ENCODE results near the gene C9orf50.
"Not testable (repeated sequence)": the region's sequence is repeated elsewhere in the genome, so short reads cannot be mapped to it uniquely, and the experiment has no call there.

C9orf50 gene

GRCh38 chr9:129641750-129642585, 21.1 kb upstream of the C9orf50 start, which contains the start of gene ASB6:
Gene ASB6, minus strand, starts transcription at chr9:129642151. Its CDS starts 152 bp downstream, at chr9:129641999.
- DNase-seq (ENCODE audit: insufficient read length, low spot score) (peak; percentile 100), FAIRE-seq (peak; percentile 100)
- TF ChIP-seq PAX5 (IDR thresholded peaks at IDR 0.05; ENCODE audit: insufficient read depth, low read length, severe bottlenecking) (peak; percentile 43), TAF1 (IDR thresholded peaks at IDR 0.05; ENCODE audit: low read depth, low read length) (0 out of 2 replicates have a peak, but pooled peaks have one; percentile 51), POLR2AphosphoS5 (IDR thresholded peaks at IDR 0.05; ENCODE audit: low read depth, low read length) (peak; percentile 60; the same call in 1 of the 2 replicates), POLR2A (IDR thresholded peaks at IDR 0.05; ENCODE audit: low read depth, low read length) (peak; percentile 57; the same call in 1 of the 2 replicates), SPI1 (IDR thresholded peaks at IDR 0.05; ENCODE audit: low read depth, low read length) (no peak), POU2F2 (IDR thresholded peaks at IDR 0.05; ENCODE audit: low read depth, low read length) (peak; percentile 38; the same call in 1 of the 2 replicates)

GRCh38 chr9:129640871-129641749, 20.2 kb upstream of the C9orf50 start:
- TF ChIP-seq POLR2AphosphoS5 (IDR thresholded peaks at IDR 0.05; ENCODE audit: low read depth, low read length) (no peak), POLR2A (IDR thresholded peaks at IDR 0.05; ENCODE audit: low read depth, low read length) (no peak), TAF1 (IDR thresholded peaks at IDR 0.05; ENCODE audit: low read depth, low read length) (no peak), PAX5 (IDR thresholded peaks at IDR 0.05; ENCODE audit: insufficient read depth, low read length, severe bottlenecking) (no peak), POU2F2 (IDR thresholded peaks at IDR 0.05; ENCODE audit: low read depth, low read length) (no peak), SPI1 (IDR thresholded peaks at IDR 0.05; ENCODE audit: low read depth, low read length) (no peak)
- DNase-seq (ENCODE audit: insufficient read length, low spot score) (peak; percentile 58), FAIRE-seq (peak; percentile 70)

GRCh38 chr9:129640086-129640870, 19.4 kb upstream of the C9orf50 start:
- DNase-seq (ENCODE audit: insufficient read length, low spot score) = no peak
- TF ChIP-seq PAX5 (IDR thresholded peaks at IDR 0.05; ENCODE audit: insufficient read depth, low read length, severe bottlenecking) = no peak
- no peak for TF ChIP-seq POLR2AphosphoS5 (IDR thresholded peaks at IDR 0.05; ENCODE audit: low read depth, low read length)
- no peak for TF ChIP-seq TAF1 (IDR thresholded peaks at IDR 0.05; ENCODE audit: low read depth, low read length)
- no peak for TF ChIP-seq POLR2A (IDR thresholded peaks at IDR 0.05; ENCODE audit: low read depth, low read length)
- no peak for TF ChIP-seq SPI1 (IDR thresholded peaks at IDR 0.05; ENCODE audit: low read depth, low read length)
- TF ChIP-seq POU2F2 (IDR thresholded peaks at IDR 0.05; ENCODE audit: low read depth, low read length) = no peak
- FAIRE-seq = no peak

GRCh38 chr9:129639756-129640085, 18.8 kb upstream of the C9orf50 start:
- FAIRE-seq (no peak), DNase-seq (ENCODE audit: insufficient read length, low spot score) (no peak)
- TF ChIP-seq SPI1 (IDR thresholded peaks at IDR 0.05; ENCODE audit: low read depth, low read length) = no peak
- TF ChIP-seq POLR2A (IDR thresholded peaks at IDR 0.05; ENCODE audit: low read depth, low read length) = no peak
- no peak for TF ChIP-seq TAF1 (IDR thresholded peaks at IDR 0.05; ENCODE audit: low read depth, low read length)
- TF ChIP-seq PAX5 (IDR thresholded peaks at IDR 0.05; ENCODE audit: insufficient read depth, low read length, severe bottlenecking) = no peak
- no peak for TF ChIP-seq POLR2AphosphoS5 (IDR thresholded peaks at IDR 0.05; ENCODE audit: low read depth, low read length)
- no peak for TF ChIP-seq POU2F2 (IDR thresholded peaks at IDR 0.05; ENCODE audit: low read depth, low read length)

- FAIRE-seq = no peak
- no peak for TF ChIP-seq POU2F2 (IDR thresholded peaks at IDR 0.05; ENCODE audit: low read depth, low read length)
- TF ChIP-seq SPI1 (IDR thresholded peaks at IDR 0.05; ENCODE audit: low read depth, low read length) = no peak
- TF ChIP-seq PAX5 (IDR thresholded peaks at IDR 0.05; ENCODE audit: insufficient read depth, low read length, severe bottlenecking) = no peak
- no peak for TF ChIP-seq TAF1 (IDR thresholded peaks at IDR 0.05; ENCODE audit: low read depth, low read length)
- TF ChIP-seq POLR2A (IDR thresholded peaks at IDR 0.05; ENCODE audit: low read depth, low read length) = no peak
These were observed 18.2 kb upstream of the C9orf50 start for GRCh38 chr9:129639034-129639630.

GRCh38 chr9:129637673-129638439, 17.0 kb upstream of the C9orf50 start:
- TF ChIP-seq SPI1 (IDR thresholded peaks at IDR 0.05; ENCODE audit: low read depth, low read length) (no peak), POLR2A (IDR thresholded peaks at IDR 0.05; ENCODE audit: low read depth, low read length) (no peak; the same call in 1 of the 2 replicates), POU2F2 (IDR thresholded peaks at IDR 0.05; ENCODE audit: low read depth, low read length) (no peak), TAF1 (IDR thresholded peaks at IDR 0.05; ENCODE audit: low read depth, low read length) (no peak), POLR2AphosphoS5 (IDR thresholded peaks at IDR 0.05; ENCODE audit: low read depth, low read length) (peak; percentile 8; the same call in 1 of the 2 replicates), PAX5 (IDR thresholded peaks at IDR 0.05; ENCODE audit: insufficient read depth, low read length, severe bottlenecking) (no peak)
- FAIRE-seq (no peak), DNase-seq (ENCODE audit: insufficient read length, low spot score) (no peak)

More at GRCh38 chr9:129639034-129639630, 18.2 kb upstream of the C9orf50 start:
- DNase-seq (ENCODE audit: insufficient read length, low spot score) = no peak

- FAIRE-seq (no peak), DNase-seq (ENCODE audit: insufficient read length, low spot score) (no peak)
- no peak for TF ChIP-seq TAF1 (IDR thresholded peaks at IDR 0.05; ENCODE audit: low read depth, low read length)
- TF ChIP-seq POLR2AphosphoS5 (IDR thresholded peaks at IDR 0.05; ENCODE audit: low read depth, low read length) = no peak; the same call in none of the 2 replicates
- no peak for TF ChIP-seq SPI1 (IDR thresholded peaks at IDR 0.05; ENCODE audit: low read depth, low read length)
- TF ChIP-seq PAX5 (IDR thresholded peaks at IDR 0.05; ENCODE audit: insufficient read depth, low read length, severe bottlenecking) = no peak
- TF ChIP-seq POU2F2 (IDR thresholded peaks at IDR 0.05; ENCODE audit: low read depth, low read length) = no peak
- TF ChIP-seq POLR2A (IDR thresholded peaks at IDR 0.05; ENCODE audit: low read depth, low read length) = no peak
These were observed 16.2 kb upstream of the C9orf50 start for GRCh38 chr9:129637102-129637501.

GRCh38 chr9:129636343-129636742, 15.4 kb upstream of the C9orf50 start:
- not testable (repeated sequence) for DNase-seq (ENCODE audit: insufficient read length, low spot score); FAIRE-seq

All from GM12891 (cell line).